Urothelium cell line (cell line): ENCODE measurements around the gene MRPL17.
"Not testable (repeated sequence)": the region's sequence is repeated elsewhere in the genome, so short reads cannot be mapped to it uniquely, and the experiment has no call there.

Experiments
- DNase-seq: peaks from one replicate; pipeline ENCODE4 v3.0.0; 2011; ENCODE audit warnings: low spot score, mixed read lengths
- FAIRE-seq: peaks from 2 replicates; lab custom pipeline; 2011; peaks lifted over from hg19 to GRCh38; lab: Jason Lieb, UNC

MRPL17 gene

GRCh38 chr11:6684068-6684467, 928 bp upstream of the MRPL17 start:
- DNase-seq, FAIRE-seq: not testable (repeated sequence)

- DNase-seq (no peak), FAIRE-seq (no peak)
Observed at GRCh38 chr11:6682591-6682935, 577 bp downstream of the MRPL17 start.

GRCh38 chr11:6681949-6682348, 1.2 kb downstream of the MRPL17 start:
- DNase-seq (no peak), FAIRE-seq (no peak)

- FAIRE-seq (no peak), DNase-seq (no peak)
Observed at GRCh38 chr11:6681505-6681904, 1.6 kb downstream of the MRPL17 start.

- DNase-seq: no peak
- FAIRE-seq: no peak
Observed at GRCh38 chr11:6677018-6677417, 6.1 kb downstream of the MRPL17 start.

- FAIRE-seq (no peak), DNase-seq (no peak)
Observed at GRCh38 chr11:6674862-6675261, 8.3 kb downstream of the MRPL17 start.

- DNase-seq (no peak), FAIRE-seq (no peak)
Observed at GRCh38 chr11:6674219-6674597, 8.9 kb downstream of the MRPL17 start.

GRCh38 chr11:6673523-6674218, 9.5 kb downstream of the MRPL17 start:
- DNase-seq (no peak), FAIRE-seq (no peak)

GRCh38 chr11:6671991-6672390, 11.1 kb downstream of the MRPL17 start:
- DNase-seq: no peak
- FAIRE-seq: no peak

GRCh38 chr11:6670202-6670830, 12.8 kb downstream of the MRPL17 start:
- no peak for FAIRE-seq
- no peak for DNase-seq

GRCh38 chr11:6667733-6668374, 15.3 kb downstream of the MRPL17 start:
- DNase-seq (no peak), FAIRE-seq (no peak)

GRCh38 chr11:6666302-6667183, 16.6 kb downstream of the MRPL17 start:
- FAIRE-seq (no peak), DNase-seq (no peak)

GRCh38 chr11:6664551-6664950, 18.6 kb downstream of the MRPL17 start:
- FAIRE-seq: no peak

GRCh38 chr11:6663794-6664469, 19.2 kb downstream of the MRPL17 start:
- DNase-seq: no peak
- FAIRE-seq: no peak

More at GRCh38 chr11:6664551-6664950, 18.6 kb downstream of the MRPL17 start:
- no peak for DNase-seq

- DNase-seq: no peak
- FAIRE-seq: no peak
Observed at GRCh38 chr11:6660712-6661111, 22.4 kb downstream of the MRPL17 start.

GRCh38 chr11:6658647-6659046, 24.5 kb downstream of the MRPL17 start:
- FAIRE-seq: no peak

GRCh38 chr11:6657346-6657745, 25.8 kb downstream of the MRPL17 start:
- FAIRE-seq: no peak
- no peak for DNase-seq

More at GRCh38 chr11:6658647-6659046, 24.5 kb downstream of the MRPL17 start:
- no peak for DNase-seq

GRCh38 chr11:6656936-6657335, 26.2 kb downstream of the MRPL17 start:
- DNase-seq: no peak
- no peak for FAIRE-seq

- FAIRE-seq (no peak), DNase-seq (no peak)
Observed at GRCh38 chr11:6656584-6656915, 26.6 kb downstream of the MRPL17 start.

GRCh38 chr11:6655790-6656583, 27.2 kb downstream of the MRPL17 start, which contains the start of gene DCHS1:
DCHS1 (minus strand) TSS chr11:6655809; CDS start chr11:6641613, 14,196 bp downstream.
- no peak for FAIRE-seq
- peak; percentile 70 for DNase-seq
